Activated T-helper 1 cell treated with anti-CD3 and anti-CD28 coated beads, Interleukin-2, amount 50 U/mL, for 16 hours (primary cell): ENCODE results near the gene MROH2B.
"Not testable (repeated sequence)": the region's sequence is repeated elsewhere in the genome, so short reads cannot be mapped to it uniquely, and the experiment has no call there.

Experiments used
- DNase-seq, 2 donors: peaks; one replicate each; pipeline ENCODE4 v3.0.0-alpha.2; 2020; ENCODE audit warnings: low read depth in 1 of 2, low spot score in 1 of 2

The MROH2B gene

GRCh38 chr5:41032973-41033372 is 38.2 kb downstream of the MROH2B start:
- DNase-seq = no peak

DNA sequence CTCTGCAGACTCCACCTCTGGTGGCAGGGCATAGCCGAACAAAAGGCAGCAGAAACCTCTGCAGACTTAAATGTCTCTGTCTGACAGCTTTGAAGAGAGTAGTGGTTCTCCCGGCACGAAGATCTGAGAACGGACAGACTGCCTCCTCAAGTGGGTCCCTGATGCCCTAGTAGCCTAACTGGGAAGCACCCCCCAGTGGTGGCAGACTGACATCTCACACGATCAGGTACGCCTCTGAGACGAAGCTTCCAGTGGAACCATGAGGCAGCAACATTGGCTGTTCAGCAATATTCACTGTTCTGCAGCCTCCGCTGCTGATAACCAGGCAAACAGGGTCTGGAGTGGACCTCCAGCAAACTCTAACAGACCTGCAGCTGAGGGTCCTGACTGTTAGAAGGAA is 48.5 kb downstream of the MROH2B start:
- DNase-seq = not testable (repeated sequence)

- no peak for DNase-seq
Measured at GRCh38 chr5:41012318-41012717, 58.8 kb downstream of the MROH2B start.

- DNase-seq = no peak
Measured at GRCh38 chr5:41010572-41010971, 60.6 kb downstream of the MROH2B start.

DNA sequence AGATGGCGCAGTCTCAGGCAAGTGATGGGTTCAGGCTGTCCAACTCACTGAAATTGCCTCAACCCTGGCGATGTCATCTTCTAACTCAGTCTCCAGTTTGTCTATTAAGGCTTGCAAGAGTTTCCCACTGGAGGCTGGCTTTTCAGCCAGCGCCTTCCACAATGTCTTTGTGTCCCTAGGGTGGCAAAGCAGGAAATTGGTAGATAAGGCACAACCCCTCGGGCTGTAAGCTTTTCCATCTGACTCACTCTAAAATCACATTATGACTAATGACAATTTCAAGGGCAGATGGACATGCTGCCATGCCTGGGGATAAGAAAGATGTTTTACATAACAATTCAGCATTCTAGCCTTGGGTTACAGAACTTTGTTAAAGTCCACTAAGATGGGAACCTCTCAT is 61.9 kb downstream of the MROH2B start:
- DNase-seq = no peak

GRCh38 chr5:41004931-41005330 is 66.2 kb downstream of the MROH2B start:
- DNase-seq = no peak

DNA sequence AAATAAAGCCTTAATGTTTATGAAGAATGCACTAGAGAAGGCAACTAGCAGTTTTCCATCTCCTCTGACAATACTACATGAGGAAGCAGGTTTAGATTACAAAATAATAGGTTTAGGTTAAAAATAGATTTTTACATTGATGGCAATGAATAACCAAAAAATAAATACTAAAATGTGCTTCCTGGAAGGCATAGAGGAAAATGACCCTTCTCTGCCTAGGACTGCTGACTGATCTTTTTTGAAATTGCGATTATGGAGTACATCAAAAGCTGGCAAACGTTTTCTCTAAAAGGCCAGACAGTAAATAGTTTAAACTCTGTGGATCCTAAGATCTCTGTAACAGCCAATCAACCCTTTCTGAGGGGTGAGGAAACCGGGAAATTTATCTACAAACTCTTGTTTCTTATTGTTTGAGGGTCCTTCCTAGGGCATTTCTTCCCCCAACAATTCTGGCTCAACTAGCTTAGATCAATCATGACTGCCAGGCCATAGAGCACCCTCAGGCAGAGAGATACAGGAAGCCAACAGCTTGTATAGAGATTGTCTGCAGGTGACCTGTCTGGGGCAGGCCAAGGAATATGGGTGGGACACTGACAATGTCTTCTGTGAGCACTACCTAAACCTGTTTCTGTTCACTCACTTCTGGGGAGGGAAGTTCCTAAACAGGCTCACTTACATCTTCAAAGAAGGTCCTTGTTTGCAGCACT is 67.3 kb downstream of the MROH2B start:
- DNase-seq = no peak

DNA sequence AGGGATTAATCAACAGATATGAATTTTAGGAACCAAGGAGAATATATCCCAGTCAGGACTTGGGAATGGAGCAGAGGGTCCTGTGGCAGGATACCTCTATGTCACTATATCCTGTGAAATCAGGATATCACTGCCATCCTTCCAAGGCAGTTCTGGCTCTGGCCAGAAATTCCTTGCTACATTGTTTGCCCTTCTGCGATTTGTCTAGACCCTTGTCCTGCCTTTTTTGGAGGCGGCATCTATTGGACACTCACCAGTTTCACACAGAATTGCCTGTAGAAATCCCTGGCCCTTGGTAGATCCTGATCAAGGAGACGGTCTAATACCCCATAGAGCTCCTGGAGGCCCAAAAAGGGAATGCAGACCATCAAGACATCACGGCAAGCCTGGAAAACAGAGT is 71.2 kb downstream of the MROH2B start:
- no peak for DNase-seq

DNA sequence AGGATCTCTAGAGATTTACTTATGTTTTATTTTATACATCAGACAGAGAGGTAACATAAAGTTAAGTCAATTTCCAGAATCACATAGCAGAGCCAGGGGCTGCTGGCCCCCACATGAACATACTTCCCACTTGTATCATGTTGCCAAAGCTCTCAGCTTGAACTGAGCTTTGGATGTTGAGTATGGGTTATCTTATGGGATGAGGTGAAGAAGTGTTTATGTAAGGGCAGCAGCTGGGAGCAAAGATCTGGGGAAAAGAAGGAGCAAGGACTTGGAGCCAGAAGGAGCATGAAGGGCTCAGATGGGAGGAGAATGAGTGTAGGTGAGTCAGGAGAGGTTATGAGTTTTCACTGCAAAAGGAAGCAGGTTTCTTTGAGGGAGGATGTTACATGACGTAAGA is 72.0 kb downstream of the MROH2B start:
- DNase-seq = no peak

DNA sequence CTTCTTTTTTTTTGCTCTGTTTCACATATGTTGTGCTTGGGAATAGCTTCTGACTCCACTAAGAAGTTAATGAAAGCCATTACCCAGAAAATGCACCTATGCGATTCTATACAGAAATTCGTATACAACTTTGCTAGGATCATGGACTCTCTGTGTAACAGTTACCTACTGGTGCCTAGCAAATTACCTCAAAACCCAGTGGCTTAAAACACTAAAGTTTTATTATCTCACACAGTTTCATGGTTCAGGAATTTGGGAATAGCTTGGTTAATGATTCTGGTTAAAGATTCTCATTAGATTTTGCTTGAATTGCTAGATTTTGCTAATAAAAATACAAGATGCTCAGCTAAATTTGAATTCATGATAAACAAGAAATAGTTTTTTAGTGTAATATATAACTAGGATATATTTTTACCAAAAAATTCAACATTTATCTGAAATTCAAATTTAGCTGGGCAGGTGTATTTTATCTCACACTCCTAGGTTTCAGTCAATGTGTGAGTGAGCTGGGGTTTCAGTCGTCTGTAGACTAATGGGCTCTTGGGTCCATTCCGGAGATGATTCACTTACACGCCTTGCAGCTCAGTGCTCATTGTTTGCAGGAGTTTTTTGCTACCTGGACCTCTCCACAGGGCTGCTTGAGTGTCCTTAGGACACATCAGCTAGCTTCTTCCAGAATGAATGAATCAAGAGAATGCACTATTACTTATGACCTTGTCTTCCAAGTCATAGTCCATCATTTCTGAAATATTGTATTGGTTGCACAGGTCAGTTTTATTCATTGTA is 75.1 kb downstream of the MROH2B start:
- DNase-seq = no peak

DNA sequence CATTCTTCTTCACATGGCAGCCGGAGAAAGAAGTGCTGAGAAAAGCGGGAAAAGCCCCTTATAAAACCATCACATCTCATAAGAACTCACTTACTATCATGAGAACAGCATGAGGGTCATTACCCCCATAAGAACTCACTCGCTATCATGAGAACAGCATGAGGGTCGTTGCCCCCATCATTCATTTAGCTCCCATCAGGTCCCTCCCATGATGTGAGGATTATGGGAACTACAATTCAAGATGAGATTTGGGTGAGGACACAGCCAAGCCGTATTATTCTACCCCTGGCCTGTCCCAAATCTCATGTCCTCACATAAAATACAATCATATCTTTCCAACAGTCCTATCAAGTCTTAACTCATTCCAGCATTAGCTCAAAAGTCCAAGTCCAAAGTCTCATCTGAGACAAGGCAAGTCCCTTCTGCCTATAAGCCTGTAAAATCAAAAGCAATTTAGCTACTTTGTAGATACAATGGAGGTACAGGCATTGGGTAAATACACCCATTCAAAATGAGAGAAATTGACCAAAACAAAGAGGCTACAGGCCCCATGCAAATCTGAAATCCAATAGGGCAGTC is 79.1 kb downstream of the MROH2B start:
- DNase-seq = no peak

- DNase-seq = no peak
Measured at GRCh38 chr5:40991168-40991980, 79.8 kb downstream of the MROH2B start.

GRCh38 chr5:40988746-40989510 is 82.2 kb downstream of the MROH2B start:
- DNase-seq = no peak

GRCh38 chr5:40987349-40987748 is 83.8 kb downstream of the MROH2B start:
- DNase-seq = no peak

GRCh38 chr5:40986666-40987065 is 84.5 kb downstream of the MROH2B start:
- DNase-seq = no peak

DNA sequence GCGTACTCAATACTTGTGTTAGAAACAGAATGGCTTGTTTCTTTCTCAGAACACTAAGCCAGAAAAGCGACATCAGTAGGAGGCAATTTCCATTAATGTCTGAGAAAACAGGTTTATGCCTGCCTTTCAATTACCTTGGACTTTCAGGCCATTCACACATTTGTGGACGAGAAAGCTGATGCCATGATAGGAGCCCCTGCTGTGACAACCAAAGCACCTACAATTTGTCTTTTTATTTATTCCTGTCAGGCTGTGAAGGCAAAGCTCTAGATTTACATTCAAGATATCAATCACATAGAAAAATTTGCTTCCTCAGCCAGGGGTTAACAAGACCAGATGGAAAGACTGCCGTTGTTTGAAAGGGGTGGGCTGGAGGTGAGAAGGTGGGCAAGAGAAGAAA is 85.6 kb downstream of the MROH2B start:
- no peak for DNase-seq

DNA sequence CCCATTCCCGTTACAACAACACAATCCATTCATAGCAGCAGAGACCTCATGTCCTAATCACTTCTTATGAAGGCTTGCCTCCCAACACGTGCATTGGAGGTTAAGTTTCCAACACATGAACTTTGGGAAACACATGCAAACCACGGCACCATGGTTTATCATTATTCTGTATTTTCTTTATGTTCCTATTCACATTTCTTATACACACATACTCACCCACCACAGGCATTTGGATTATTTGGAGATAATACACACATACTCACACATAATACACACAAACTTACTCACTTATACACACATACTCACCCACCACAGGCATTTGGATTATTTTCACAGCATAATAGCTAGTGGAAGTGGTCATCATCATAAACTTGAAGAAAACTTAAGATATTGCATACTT is 86.3 kb downstream of the MROH2B start:
- DNase-seq = no peak

DNA sequence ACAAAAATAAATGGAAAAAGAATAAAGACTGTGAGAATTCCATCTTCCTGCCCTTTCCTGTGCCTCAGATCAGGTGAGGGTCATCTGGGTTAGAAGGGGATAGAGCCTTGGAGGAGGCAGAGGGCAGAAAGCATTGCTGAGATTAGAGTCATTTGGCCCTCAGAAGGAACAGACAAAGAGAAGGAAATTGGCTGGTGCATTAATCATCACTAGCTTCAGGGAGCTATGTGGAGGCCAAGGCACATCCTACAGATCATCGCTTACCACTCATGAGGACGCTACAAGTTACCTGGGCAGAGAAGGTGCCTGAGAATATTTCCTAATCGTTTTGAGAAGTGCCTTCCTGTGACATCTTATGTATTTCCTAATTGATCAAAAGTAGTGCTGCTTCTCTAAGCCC is 87.4 kb downstream of the MROH2B start:
- no peak for DNase-seq

GRCh38 chr5:40981420-40981819 is 89.7 kb downstream of the MROH2B start:
- DNase-seq = no peak

- DNase-seq = no peak
Measured at GRCh38 chr5:40976836-40977235, 94.3 kb downstream of the MROH2B start.

GRCh38 chr5:40976041-40976440 is 95.1 kb downstream of the MROH2B start:
- DNase-seq = no peak
